ENCODE results near the gene SGIP1. TPM values are rescaled to one million over a fixed set of nuclear protein-coding genes. Genes with fewer than 3 reads are reported as not detected.

The SGIP1 gene
- total RNA-seq, 2 donors from 2014 or later: 1.3 to 6.2 TPM

DNA sequence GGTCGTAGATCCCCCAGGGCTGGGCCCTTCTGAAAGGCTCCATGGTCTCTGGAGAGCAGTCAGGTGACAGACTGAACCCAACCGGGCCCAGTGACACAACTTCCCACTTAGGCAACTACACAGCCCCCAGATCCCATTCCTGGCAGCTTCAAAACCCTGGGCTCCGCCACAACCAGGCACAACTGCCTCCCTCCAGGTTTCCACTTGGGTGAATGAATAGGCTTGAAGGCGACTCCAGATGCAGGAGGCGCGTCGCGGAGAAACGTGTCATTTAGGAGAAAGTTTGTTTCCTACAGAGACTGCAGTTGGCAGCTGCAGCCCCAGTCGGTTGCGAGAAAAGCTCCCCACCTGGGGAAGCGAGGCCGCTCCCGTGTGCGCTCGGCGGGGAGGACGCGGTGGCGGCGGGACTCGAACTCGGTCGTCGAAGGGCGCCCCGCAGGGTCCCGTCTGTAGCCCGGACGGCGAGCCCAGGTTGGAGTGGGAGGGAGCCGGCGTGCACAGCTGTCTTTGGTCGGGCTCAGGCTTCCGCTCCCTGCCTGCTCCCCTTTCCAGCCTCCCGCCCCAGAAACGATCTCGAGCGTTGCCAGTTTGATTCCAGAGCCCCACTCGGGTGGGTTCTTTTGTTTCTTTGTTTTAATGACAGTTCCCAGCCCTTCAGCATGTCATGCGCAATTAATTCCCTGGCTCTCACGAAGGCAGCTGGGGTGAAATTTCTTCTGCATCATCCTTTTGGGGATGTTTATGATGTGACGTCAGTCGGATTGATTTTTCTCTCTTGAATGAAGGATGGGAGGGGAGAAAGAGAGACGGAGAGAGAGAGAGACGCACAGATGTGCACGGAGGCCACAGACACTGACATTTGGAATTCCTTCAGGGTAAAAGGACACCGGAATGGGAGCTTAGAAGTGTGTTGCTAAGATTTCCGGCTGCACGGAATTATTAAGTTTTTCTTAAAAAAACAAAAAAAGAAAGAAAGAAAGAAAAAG lies 862 bp upstream of the SGIP1 start:
- Histone ChIP-seq H3K4me1 (peaks cover 0 to 6% of the 10 kb centered on the region in 2 donors), H3K9me3 (no peaks in the 10 kb centered on the region), H3K27ac (peak overlapping the region; percentile 77 to 83), H3K4me3 (peak overlapping the region; percentile 42 to 53), H3K36me3 (no peaks in the 10 kb centered on the region), H3K27me3 (no peaks in the 10 kb centered on the region)
- no peak for DNase-seq (ENCODE audit: low spot score)
- TF ChIP-seq, protein P1, sequence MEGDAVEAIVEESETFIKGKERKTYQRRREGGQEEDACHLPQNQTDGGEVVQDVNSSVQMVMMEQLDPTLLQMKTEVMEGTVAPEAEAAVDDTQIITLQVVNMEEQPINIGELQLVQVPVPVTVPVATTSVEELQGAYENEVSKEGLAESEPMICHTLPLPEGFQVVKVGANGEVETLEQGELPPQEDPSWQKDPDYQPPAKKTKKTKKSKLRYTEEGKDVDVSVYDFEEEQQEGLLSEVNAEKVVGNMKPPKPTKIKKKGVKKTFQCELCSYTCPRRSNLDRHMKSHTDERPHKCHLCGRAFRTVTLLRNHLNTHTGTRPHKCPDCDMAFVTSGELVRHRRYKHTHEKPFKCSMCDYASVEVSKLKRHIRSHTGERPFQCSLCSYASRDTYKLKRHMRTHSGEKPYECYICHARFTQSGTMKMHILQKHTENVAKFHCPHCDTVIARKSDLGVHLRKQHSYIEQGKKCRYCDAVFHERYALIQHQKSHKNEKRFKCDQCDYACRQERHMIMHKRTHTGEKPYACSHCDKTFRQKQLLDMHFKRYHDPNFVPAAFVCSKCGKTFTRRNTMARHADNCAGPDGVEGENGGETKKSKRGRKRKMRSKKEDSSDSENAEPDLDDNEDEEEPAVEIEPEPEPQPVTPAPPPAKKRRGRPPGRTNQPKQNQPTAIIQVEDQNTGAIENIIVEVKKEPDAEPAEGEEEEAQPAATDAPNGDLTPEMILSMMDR (IDR thresholded peaks at IDR 0.05): no peak

DNA sequence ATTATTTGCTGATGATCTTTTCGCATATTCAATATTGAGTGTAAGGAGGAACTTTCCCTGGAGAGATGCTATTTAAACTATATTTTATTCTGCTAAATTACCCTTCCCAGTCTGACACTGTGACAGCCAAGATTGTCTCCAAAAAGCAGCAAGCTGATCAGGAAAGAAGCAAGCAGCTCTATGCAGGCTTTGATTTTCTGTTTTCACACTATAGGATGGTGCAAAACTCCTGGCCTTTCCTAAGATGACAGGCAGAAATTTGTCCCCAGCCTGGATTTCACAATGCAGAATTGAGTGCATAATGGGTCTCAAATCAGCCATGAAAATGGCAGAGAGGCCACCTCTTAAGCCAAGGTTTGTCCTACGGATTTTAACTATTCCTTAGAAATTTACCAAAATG lies 1.1 kb downstream of the SGIP1 start:
- no peak for DNase-seq (ENCODE audit: low spot score)
- TF ChIP-seq, protein P1 (IDR thresholded peaks at IDR 0.05): no peak
- H3K4me1 ChIP-seq: peaks cover 0 to 14% of the 10 kb centered on the region in 2 donors
- peak overlapping the region; percentile 77 to 83 for H3K27ac ChIP-seq
- peak overlapping the region in 1 of 2 donors; percentile 53 for H3K4me3 ChIP-seq
- H3K27me3 ChIP-seq: no peaks in the 10 kb centered on the region
- no peaks in the 10 kb centered on the region for H3K36me3 ChIP-seq
- H3K9me3 ChIP-seq: no peaks in the 10 kb centered on the region

DNA sequence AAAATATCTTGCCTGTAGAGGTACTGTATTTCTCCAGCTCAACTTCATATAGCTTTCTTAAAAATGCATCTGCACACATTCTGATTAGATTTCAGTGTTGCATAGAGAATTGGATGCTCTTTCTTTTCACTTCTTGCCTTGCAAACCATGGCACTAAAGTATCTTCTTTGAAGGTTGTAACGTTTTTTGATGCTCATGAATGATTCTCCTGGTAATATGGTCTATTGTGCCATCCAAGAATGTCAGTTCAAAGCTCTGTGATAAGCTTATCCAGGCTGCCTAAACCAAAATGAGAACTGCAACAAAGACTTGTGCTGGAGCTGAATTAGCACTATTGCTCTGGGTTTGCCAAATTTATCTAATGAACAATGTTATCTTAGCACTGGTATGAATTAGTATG lies 1.9 kb downstream of the SGIP1 start:
- H3K4me1 ChIP-seq: peaks cover 0 to 18% of the 10 kb centered on the region in 2 donors

DNA sequence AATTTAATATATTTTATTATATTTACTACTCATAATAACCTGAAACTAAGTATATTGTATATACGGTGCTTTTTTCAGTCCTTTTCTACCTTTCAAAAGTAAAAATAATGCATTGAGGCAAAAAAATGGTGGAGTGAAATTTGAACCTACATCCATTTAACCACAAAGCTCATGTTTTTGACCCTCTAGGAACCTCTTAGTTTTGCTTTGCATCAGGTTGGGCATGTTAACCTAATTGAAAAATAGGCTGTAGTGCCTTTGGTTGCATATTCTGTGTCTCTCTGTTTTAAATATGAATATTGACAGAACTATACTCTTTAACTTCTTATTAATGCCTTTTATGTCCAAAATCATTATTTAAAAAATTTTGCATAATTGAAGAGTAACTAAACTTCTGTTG lies 3.8 kb downstream of the SGIP1 start:
- TF ChIP-seq, protein P1 (IDR thresholded peaks at IDR 0.05): no peak
- H3K27me3 ChIP-seq: no peaks in the 10 kb centered on the region
- H3K27ac ChIP-seq: peak overlapping the region in 1 of 2 donors; percentile 37
- no peak for DNase-seq (ENCODE audit: low spot score)
- no peaks in the 10 kb centered on the region for H3K9me3 ChIP-seq
- H3K4me3 ChIP-seq: no peak overlapping the region
- H3K4me1 ChIP-seq: peaks cover 0 to 20% of the 10 kb centered on the region in 2 donors
- H3K36me3 ChIP-seq: no peaks in the 10 kb centered on the region

More for the DNA sequence above, 1.9 kb downstream of the SGIP1 start:
- no peaks in the 10 kb centered on the region for H3K36me3 ChIP-seq
- H3K9me3 ChIP-seq: no peaks in the 10 kb centered on the region
- TF ChIP-seq, protein P1 (IDR thresholded peaks at IDR 0.05): no peak
- DNase-seq (ENCODE audit: low spot score): no peak
- peak overlapping the region in 1 of 2 donors; percentile 53 for H3K4me3 ChIP-seq
- no peaks in the 10 kb centered on the region for H3K27me3 ChIP-seq
- H3K27ac ChIP-seq: peak overlapping the region in 1 of 2 donors; percentile 83

DNA sequence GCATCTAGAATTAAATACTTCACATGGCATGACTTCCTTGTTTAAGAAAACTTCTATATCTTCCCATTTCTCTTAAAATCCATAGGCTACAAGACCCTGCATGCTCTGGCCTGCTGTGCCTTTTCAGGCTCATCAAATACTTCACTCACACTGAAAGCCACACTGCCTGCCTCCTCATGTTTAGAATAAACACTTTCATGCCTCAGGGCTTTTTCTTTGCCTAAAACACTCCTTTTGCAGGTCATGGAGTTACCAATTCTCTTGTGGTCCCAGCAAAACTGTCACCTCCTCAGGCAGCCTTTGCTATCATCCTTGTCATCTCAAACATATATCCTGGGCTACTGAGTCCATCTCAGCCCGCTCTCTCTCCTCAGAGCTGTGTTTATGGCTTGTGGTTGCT lies 5.5 kb downstream of the SGIP1 start:
- Histone ChIP-seq H3K27ac (no peak overlapping the region), H3K4me1 (peaks cover 0 to 33% of the 10 kb centered on the region in 2 donors), H3K4me3 (no peak overlapping the region), H3K36me3 (no peaks in the 10 kb centered on the region), H3K27me3 (no peaks in the 10 kb centered on the region), H3K9me3 (no peaks in the 10 kb centered on the region)
- no peak for DNase-seq (ENCODE audit: low spot score)
- TF ChIP-seq, protein P1 (IDR thresholded peaks at IDR 0.05): no peak
